Effector memory CD4-positive, alpha-beta T cell (primary cell): ENCODE measurements around the gene ZNF578.
"Not testable (repeated sequence)": the region's sequence is repeated elsewhere in the genome, so short reads cannot be mapped to it uniquely, and the experiment has no call there.

ENCODE experiments used
- DNase-seq, 3 donors: peaks; one replicate each; pipeline ENCODE4 v3.0.0-alpha.2; 2020
- H3K27ac ChIP-seq: 2 replicates; pipeline ENCODE4 v1.7.0; 2013; ENCODE audit warnings: mild to moderate bottlenecking, low read length, moderate library complexity; ENCODE audit not compliant: insufficient read depth, poor library complexity, severe bottlenecking
- H3K27me3 ChIP-seq: replicated peaks from 2 replicates; pipeline ENCODE4 v1.7.0; 2013; ENCODE audit warnings: mild to moderate bottlenecking, low read length; ENCODE audit not compliant: insufficient read depth, control insufficient read depth, poor library complexity, severe bottlenecking
- H3K36me3 ChIP-seq: 2 replicates; pipeline ENCODE4 v1.7.0; 2013; ENCODE audit warnings: mild to moderate bottlenecking, low read length, moderate library complexity; ENCODE audit not compliant: control insufficient read depth, insufficient read depth
- H3K4me1 ChIP-seq: 2 replicates; pipeline ENCODE4 v1.7.0; 2013; ENCODE audit warnings: low read length, mild to moderate bottlenecking; ENCODE audit not compliant: control insufficient read depth, insufficient read depth, poor library complexity, severe bottlenecking
- H3K4me3 ChIP-seq: 2 replicates; pipeline ENCODE4 v1.7.0; 2013; ENCODE audit warnings: low read length, low read depth, mild to moderate bottlenecking; ENCODE audit not compliant: insufficient read depth, poor library complexity, severe bottlenecking
- H3K9me3 ChIP-seq: 2 replicates; pipeline ENCODE4 v1.7.0; 2013; ENCODE audit warnings: mild to moderate bottlenecking, low read length, moderate library complexity; ENCODE audit not compliant: control insufficient read depth

The ZNF578 gene

DNA sequence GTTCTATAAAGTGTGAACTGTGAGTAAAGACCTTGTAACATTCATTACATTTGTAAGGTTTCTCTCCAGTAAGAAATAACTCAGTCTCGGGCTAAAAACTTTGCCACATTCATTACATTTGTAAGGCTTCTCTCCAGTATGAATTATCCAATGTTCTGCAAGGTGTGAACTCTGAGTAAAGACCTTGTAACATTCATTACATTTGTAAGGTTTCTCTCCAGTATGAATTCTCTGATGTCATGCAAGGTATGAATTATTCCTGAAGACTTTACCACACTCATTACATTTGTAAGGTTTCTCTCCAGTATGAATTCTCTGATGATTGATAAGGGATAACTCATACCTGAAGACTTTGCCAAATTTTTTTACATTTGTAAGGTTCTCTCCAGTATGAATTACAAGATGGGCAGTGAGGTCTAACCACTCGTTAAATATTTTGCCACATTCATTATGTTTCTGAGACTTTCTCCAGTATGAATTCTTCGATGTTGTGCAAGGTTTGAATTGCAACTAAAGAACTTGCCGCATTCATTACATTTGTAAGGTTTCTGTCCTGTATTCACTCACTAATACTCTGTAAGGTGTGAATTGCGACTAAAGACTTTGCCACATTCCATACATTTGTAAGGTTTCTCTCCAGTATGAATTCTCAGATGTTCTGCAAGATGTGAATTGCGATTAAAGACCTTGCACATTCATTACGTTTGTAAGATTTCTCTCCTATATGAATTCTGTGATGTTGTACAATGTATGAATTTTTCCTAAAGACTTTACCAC is 21.2 kb downstream of the ZNF578 start:
- Histone ChIP-seq H3K36me3 (no peaks in the 10 kb centered on the region), H3K4me3 (no peak overlapping the region), H3K27ac (no peak overlapping the region), H3K9me3 (peaks cover 73% of the 10 kb centered on the region), H3K4me1 (no peaks in the 10 kb centered on the region), H3K27me3 (no peaks in the 10 kb centered on the region)
- DNase-seq = no peak

DNA sequence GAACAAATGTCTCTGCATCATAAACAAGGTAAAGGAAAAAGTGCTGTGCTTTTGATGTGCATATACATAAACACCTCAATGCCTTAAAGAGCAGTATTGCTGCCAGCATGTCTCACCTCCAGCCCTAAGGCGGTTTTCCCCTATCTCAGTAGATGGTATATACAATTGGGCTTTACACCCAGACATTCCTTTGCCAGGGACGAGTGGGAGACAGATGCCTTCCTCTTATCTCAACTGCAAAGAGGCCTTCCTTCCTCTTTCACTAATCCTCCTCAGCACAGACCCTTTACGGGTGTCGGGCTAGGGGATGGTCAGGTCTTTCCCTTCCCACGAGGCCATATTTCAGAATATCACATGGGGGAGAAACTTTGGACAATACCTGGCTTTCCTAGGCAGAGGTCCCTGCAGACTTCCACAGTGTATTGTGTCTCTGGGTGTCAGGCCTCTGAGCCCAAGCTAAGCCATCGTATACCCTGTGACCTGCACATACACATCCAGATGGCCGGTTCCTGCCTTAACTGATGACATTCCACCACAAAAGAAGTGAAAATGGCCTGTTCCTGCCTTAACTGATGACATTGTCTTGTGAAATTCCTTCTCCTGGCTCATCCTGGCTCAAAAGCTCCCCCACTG is 30.9 kb downstream of the ZNF578 start:
- not testable (repeated sequence) for H3K27me3 ChIP-seq, DNase-seq, H3K36me3 ChIP-seq, H3K4me3 ChIP-seq, H3K27ac ChIP-seq, H3K4me1 ChIP-seq
- H3K9me3 ChIP-seq = peaks cover 25% of the 10 kb centered on the region

DNA sequence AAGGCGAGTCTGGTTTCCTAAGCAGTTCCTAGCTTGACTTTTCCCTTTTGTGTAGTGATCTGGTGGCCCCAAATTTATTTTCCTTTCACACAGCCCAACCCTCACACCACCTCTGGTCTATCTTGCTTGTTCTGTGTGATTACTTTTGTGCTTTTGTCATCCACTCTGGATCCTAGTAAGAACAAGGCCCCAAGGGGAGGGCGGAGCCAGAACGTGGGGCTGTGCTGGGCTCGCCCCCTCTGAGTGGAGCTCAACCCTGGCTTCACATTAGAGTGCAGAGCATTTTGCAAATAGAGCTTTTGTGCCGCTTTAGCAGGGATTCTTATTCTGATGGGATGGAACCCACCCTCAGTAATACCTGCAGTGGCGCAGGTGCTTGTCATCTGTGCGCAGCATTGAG is 31.7 kb downstream of the ZNF578 start:
- DNase-seq, H3K27ac ChIP-seq, H3K36me3 ChIP-seq, H3K27me3 ChIP-seq, H3K4me1 ChIP-seq, H3K4me3 ChIP-seq: not testable (repeated sequence)
- peaks cover 25% of the 10 kb centered on the region for H3K9me3 ChIP-seq

DNA sequence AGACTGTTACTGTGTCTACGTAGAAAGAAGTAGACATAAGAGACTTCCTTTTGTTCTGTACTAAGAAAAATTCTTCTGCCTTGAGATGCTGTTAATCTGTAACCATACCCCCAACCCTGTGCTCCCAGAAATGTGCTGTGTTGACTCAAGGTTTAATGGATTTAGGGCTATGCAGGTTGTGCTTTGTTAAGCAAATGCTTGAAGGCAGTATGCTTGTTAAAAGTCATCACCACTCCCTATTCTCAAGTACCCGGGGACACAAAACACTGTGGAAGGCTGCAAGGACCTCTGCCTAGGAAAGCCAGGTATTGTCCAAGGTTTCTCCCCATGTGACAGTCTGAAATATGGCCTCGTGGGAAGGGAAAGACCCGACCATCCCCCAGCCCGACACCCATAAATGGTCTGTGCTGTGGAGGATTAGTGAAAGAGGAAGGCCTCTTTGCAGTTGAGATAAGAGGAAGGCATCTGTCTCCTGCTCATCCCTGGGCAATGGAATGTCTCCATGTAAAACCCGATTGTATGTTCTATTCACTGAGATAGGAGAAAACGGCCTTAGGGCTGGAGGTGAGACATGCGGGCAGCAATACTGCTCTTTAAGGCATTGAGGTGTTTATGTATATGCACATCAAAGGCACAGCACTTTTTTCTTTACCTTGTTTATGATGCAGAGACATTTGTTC is 32.3 kb downstream of the ZNF578 start:
- H3K4me1 ChIP-seq, DNase-seq, H3K27ac ChIP-seq, H3K36me3 ChIP-seq, H3K27me3 ChIP-seq, H3K4me3 ChIP-seq: not testable (repeated sequence)
- H3K9me3 ChIP-seq = peaks cover 25% of the 10 kb centered on the region

DNA sequence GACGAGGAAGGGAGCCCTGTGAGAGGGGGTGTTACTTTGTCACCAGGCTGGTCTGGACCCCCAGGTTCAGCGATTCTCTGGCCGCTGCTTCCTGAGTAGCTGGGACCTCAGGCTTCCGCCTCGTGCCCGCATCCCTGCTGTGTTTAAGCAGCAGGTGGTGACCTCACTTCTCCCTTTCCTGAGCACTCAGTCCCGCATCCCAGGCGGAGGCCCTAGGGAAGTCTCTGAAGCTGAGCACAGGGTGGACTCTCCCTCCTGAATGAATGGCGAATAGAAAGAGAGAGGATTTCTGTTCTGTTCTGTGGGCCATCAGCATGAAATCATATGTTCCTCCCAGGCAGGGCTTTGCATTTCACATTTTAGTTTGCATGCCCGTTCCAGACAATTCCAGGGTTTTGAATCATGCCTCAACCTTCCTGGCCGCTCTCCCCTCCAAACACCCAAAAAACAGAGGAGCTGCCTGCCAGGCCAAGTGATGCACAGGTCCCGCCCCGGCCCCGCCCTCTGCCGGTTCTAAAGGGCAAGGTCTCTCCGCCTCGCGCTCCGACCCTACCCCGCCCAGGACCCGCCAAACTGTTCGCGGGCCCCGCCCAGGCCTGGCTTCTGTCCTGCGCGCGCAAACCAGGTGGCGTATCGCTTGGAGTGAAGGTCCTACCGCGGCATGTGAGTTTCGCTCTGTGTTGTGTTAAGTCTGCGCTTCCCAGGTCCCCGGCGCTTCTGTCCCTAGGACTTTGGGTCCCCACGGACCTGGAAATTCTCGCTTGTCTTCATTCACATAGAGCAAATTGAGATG is 39.0 kb downstream of the ZNF578 start:
- Histone ChIP-seq H3K27me3 (no peaks in the 10 kb centered on the region), H3K27ac (no peak overlapping the region), H3K4me3 (no peak overlapping the region), H3K9me3 (peaks cover 14% of the 10 kb centered on the region), H3K4me1 (no peaks in the 10 kb centered on the region), H3K36me3 (no peaks in the 10 kb centered on the region)
- DNase-seq = no peak

DNA sequence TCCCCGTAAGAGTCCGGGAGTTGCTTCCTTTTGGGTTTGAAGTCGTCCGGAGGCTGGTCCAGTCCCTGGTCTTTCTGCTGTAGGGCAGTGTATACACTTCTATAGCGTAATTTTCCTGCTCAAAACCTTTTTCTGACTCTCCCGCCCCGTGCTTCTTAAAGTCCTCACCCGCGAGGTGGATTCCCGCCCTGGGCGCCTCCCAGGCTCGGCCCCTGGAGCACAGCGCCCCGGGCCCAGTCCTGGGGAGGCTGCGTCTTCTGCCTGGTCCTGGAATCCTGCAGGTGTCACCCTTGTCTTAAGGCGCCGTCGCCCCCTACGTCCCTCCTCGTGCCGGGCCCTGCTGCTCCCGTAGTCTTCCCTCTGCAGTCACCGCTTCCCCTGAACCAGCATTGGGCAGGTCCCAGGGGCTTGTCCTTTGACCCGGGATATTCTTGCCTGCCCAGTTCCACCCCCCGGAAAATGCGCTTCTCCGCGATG is 39.7 kb downstream of the ZNF578 start:
- H3K4me1 ChIP-seq = no peaks in the 10 kb centered on the region
- H3K27me3 ChIP-seq = no peaks in the 10 kb centered on the region
- no peak overlapping the region for H3K27ac ChIP-seq
- no peaks in the 10 kb centered on the region for H3K36me3 ChIP-seq
- H3K4me3 ChIP-seq = no peak overlapping the region
- no peak for DNase-seq
- H3K9me3 ChIP-seq = peaks cover 8% of the 10 kb centered on the region

DNA sequence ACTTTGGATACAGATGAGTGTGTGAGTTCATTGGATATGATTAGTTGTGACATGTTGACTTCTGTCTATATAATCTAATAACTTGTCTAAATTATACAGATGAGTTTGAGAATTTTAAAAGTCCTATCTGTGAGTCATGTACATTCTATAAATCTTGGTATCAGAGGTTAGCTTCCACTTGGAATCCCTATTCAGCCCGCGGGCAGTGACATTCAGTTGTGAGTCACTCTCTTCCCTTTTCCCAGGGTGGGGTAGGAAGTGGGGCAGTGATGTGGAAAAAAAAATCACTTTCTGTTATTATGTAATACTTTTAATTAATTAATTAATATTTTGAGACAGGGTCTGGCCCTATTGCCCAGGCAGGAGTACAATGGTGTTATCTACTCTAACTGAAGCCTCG is 41.2 kb downstream of the ZNF578 start:
- no peaks in the 10 kb centered on the region for H3K4me1 ChIP-seq
- no peaks in the 10 kb centered on the region for H3K36me3 ChIP-seq
- H3K9me3 ChIP-seq = peaks cover 8% of the 10 kb centered on the region
- no peaks in the 10 kb centered on the region for H3K27me3 ChIP-seq
- no peak for DNase-seq
- H3K4me3 ChIP-seq = no peak overlapping the region
- no peak overlapping the region for H3K27ac ChIP-seq

DNA sequence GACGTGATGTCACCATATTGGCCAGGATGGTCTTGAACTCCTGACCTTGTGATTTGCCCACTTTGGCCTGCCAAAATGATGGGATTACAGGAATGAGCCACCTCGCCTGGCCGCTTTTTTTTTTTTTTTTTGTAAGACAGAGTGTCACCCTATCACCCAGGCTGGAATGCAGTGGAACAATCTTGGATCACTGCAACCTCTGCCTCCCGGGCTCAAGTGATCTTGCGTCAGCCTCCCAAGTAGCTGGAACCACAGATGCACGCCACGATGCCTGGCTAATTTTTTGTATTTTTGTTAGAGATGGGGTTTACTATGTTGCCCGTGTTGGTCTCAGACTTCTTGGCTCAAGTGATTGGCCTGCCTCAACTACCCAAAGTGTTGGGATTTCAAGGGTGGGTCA is 45.2 kb downstream of the ZNF578 start:
- Histone ChIP-seq H3K27me3 (no peaks in the 10 kb centered on the region), H3K4me1 (no peaks in the 10 kb centered on the region), H3K36me3 (no peaks in the 10 kb centered on the region), H3K9me3 (peaks cover 8% of the 10 kb centered on the region), H3K4me3 (no peak overlapping the region), H3K27ac (no peak overlapping the region)
- DNase-seq = no peak

DNA sequence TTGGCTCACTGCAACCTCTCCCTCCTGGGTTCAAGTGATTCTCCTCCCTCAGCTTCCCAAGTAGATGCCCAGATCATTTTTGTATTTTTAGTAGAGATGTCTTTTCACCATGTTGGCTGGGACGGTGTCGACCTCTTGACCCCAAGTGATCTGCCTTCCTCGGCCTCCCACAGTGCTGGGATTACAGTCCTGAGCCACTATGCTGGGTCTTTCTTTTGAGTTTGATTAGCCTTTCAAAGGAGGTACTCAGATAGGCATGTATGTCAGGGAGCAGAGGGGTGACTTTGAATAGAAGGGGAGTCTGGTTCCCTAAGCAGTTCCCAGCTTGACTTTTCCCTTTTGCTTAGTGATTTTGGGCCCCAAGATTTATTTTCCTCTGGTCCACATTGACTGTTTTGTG is 47.1 kb downstream of the ZNF578 start:
- H3K4me3 ChIP-seq, H3K36me3 ChIP-seq, H3K27ac ChIP-seq, H3K4me1 ChIP-seq, H3K27me3 ChIP-seq, DNase-seq, H3K9me3 ChIP-seq: not testable (repeated sequence)
